ENCODE data around the gene PNCK. TPM values are rescaled to one million over a fixed set of nuclear protein-coding genes. Genes with fewer than 3 reads are reported as not detected.

Gene PNCK
- total RNA-seq, 2 donors from 2014 or later, result 4.0 to 42.4 TPM

DNA sequence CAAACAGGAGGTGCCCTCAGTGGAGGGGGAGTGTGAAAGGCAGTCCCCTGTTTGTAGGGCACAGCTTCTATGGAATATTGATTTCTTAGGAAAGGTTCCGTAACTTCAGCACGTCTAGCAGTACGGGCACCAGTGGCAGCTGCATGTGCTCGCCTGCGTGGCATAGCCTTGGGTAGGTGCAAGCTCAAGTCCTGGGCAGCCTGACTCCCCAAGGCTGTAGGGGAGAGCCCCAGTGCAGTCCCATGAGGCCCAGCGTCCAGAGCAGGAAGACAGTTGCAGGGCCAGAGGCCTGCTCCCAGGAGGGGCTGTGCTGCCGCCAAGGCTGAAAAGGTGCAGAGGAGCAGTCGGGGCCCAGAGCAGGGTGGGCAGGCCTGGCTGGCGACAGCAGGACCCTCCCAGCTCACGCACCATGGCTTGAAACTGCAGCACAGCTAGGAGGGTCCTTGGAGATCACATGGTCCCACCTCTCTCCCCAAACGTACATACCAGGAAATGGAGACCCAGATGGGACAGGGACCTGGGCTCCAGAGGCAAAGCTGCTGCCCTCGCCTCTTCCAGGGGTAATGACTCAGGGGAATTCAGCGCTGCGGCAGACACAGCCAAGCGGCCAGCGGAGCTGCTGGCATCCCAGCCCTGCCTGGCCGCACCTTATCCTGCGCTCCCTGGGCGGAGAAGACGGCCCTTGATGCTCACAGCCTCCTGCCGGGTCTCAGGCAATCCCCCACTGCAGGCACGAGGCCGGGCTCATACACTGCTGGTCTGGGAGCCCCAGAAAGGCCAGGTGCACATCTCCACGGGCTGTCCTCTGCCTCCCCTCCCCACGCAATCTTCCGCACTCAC is 32.7 kb downstream of the PNCK start:
- Histone ChIP-seq H3K4me1 (peaks cover 0 to 20% of the 10 kb centered on the region in 2 donors), H3K4me3 (no peak overlapping the region), H3K9me3 (no peaks in the 10 kb centered on the region), H3K27ac (no peak overlapping the region), H3K36me3 (no peaks in the 10 kb centered on the region), H3K27me3 (peaks cover 0 to 16% of the 10 kb centered on the region in 2 donors)
- DNase-seq (ENCODE audit: low spot score), result no peak
- TF ChIP-seq, protein P1, sequence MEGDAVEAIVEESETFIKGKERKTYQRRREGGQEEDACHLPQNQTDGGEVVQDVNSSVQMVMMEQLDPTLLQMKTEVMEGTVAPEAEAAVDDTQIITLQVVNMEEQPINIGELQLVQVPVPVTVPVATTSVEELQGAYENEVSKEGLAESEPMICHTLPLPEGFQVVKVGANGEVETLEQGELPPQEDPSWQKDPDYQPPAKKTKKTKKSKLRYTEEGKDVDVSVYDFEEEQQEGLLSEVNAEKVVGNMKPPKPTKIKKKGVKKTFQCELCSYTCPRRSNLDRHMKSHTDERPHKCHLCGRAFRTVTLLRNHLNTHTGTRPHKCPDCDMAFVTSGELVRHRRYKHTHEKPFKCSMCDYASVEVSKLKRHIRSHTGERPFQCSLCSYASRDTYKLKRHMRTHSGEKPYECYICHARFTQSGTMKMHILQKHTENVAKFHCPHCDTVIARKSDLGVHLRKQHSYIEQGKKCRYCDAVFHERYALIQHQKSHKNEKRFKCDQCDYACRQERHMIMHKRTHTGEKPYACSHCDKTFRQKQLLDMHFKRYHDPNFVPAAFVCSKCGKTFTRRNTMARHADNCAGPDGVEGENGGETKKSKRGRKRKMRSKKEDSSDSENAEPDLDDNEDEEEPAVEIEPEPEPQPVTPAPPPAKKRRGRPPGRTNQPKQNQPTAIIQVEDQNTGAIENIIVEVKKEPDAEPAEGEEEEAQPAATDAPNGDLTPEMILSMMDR (IDR thresholded peaks at IDR 0.05), result no peak

DNA sequence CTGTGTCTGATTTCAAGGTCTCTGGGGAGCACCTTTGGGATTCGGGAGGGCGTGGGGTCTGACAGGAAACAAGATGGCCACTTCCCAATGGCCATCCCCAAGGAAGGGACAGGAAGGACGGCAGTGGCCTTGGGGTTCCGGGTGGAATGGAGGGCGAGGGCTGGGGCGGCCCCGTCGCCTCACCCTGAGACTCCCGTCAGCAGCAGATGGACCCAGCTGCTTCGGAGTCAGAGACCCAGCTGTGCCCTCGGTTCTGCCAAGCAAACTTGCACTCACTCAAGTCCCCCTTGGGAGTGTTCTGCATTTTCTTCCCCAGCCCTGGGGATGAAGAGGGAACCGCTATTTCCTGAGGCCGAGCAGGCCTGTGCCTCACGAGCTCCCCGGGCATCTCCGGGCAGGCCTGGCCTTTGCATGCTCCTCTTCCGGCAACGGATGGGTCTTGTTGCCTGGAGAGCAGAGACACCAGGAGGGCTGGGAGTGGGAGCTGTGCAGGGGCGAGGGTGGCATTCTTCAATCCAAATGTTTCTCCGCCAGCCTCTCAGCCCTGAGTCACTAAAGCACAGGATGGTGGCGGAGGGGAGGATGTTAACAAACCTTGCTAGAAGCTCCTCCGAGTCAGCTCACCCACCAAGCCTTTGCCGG is 33.4 kb downstream of the PNCK start:
- no peak overlapping the region for H3K4me3 ChIP-seq
- no peak overlapping the region for H3K27ac ChIP-seq
- H3K9me3 ChIP-seq, result no peaks in the 10 kb centered on the region
- peaks cover 0 to 20% of the 10 kb centered on the region in 2 donors for H3K4me1 ChIP-seq
- DNase-seq (ENCODE audit: low spot score), result no peak
- TF ChIP-seq, protein P1 (IDR thresholded peaks at IDR 0.05), result no peak
- peaks cover 0 to 16% of the 10 kb centered on the region in 2 donors for H3K27me3 ChIP-seq
- no peaks in the 10 kb centered on the region for H3K36me3 ChIP-seq

DNA sequence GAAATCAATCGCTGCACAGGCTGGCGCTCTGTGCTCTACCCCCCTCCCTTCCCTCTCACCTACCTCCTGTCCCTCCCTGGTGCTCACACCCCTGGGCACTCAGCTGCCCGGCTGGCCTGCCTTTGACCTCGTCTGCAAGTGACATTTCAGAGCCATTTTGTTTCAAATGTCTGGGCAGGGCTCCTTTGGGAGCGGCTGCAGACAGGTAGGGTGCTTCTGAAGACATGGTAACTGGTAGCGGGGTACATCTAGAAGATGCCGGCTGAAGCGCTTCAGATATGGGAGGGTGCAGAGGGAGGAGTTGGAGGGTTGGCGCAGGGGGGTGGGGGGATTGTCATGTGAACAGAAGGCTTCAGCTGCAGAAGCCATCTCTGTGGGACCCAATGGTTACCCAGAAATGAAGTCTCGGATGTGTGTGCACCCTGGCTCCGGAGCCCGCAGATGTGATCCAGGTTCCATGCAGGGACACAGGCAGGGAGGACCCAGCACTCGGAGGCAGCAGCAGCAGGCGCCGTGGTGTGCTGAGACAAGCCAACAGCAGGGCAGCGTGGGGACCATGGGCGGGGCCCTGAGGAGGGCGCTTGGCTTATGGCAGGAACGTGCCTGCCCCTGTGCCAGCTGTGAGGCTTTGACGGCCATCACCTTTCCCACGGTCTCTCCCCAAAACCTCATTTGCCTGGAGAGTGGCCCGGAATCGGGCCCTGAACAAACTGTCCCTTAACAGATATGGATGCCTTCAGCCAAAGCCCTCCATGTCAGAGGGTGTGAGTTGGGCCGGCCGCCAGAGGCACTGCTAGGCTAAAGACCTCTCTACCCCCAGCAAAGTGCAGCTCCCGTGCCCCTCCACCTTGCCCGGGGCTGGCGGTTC is 34.2 kb downstream of the PNCK start:
- no peak for DNase-seq (ENCODE audit: low spot score)
- Histone ChIP-seq H3K36me3 (no peaks in the 10 kb centered on the region), H3K27me3 (peaks cover 0 to 16% of the 10 kb centered on the region in 2 donors), H3K27ac (no peak overlapping the region), H3K4me1 (peaks cover 0 to 20% of the 10 kb centered on the region in 2 donors), H3K4me3 (no peak overlapping the region), H3K9me3 (no peaks in the 10 kb centered on the region)
- TF ChIP-seq, protein P1 (IDR thresholded peaks at IDR 0.05), result no peak

DNA sequence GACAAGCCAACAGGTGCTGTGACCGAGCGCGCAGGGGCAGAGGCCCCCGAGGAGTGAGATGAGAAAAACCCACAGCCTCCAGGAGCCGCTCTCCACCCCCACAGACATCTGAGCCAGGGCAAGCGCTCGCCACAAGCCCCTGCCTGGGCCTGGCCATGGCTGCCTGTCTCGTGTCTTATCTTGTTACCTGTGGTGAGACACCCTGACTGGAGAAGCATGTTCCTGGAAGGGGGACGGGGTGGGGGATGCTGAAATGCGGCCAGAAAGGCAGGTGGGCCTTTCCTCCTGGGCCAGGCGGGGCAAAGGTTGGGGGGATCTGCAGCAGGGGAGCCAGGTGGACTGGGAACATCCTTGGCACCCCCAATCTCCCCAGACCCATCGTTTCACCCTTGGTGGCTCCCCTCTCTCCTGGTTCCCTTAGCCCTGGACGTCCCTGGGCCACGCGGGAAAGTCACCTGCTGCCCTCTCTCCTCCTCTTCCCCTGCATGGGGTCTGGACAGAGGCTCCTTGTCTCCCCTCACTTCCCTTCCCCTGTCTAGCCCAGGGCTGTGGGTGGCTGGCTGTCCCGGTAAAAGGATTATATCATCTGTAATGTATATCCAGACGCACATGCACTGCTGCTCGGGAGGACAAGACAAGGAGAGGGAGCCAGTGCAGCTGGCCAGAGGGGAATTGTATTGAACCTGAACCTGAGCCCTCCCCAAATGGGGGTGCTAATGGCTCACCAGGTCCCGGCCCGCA is 35.0 kb downstream of the PNCK start:
- no peaks in the 10 kb centered on the region for H3K9me3 ChIP-seq
- H3K4me1 ChIP-seq, result peaks cover 0 to 19% of the 10 kb centered on the region in 2 donors
- H3K27ac ChIP-seq, result no peak overlapping the region
- DNase-seq (ENCODE audit: low spot score), result no peak
- no peak overlapping the region for H3K4me3 ChIP-seq
- TF ChIP-seq, protein P1 (IDR thresholded peaks at IDR 0.05), result no peak
- peaks cover 0 to 15% of the 10 kb centered on the region in 2 donors for H3K27me3 ChIP-seq
- no peaks in the 10 kb centered on the region for H3K36me3 ChIP-seq

DNA sequence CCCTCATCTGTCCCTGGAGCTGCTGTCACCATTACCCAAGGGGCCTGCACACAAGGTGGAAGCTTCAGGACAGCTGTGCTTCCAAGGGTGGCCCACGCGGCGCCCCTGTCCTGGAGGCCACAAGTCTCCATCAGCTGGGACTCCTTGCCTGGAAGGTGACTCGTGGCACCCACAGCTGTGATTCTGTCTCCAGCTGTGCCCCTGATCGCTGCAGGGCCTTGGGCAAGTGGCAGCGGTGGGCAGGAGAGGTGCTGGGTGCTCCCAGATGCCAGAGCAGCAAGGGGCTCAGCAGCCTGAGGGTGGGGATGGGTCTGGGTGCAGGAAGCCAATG is 35.6 kb downstream of the PNCK start:
- H3K4me3 ChIP-seq, result no peak overlapping the region
- peaks cover 0 to 14% of the 10 kb centered on the region in 2 donors for H3K4me1 ChIP-seq
- TF ChIP-seq, protein P1 (IDR thresholded peaks at IDR 0.05), result no peak
- peaks cover 0 to 11% of the 10 kb centered on the region in 2 donors for H3K27me3 ChIP-seq
- H3K27ac ChIP-seq, result no peak overlapping the region
- H3K36me3 ChIP-seq, result no peaks in the 10 kb centered on the region
- no peak for DNase-seq (ENCODE audit: low spot score)
- H3K9me3 ChIP-seq, result no peaks in the 10 kb centered on the region

All from right atrium auricular region (tissue), 2 donors.